HG02973 (cell line): ENCODE results near the gene SCARF1.

Source experiments
- ATAC-seq: cut with Tn5 transposase; IDR thresholded peaks from one replicate; pipeline ENCODE4 v1.9.1; 2021; ENCODE audit warnings: moderate library complexity; ENCODE audit not compliant: unreplicated experiment

The SCARF1 gene

DNA sequence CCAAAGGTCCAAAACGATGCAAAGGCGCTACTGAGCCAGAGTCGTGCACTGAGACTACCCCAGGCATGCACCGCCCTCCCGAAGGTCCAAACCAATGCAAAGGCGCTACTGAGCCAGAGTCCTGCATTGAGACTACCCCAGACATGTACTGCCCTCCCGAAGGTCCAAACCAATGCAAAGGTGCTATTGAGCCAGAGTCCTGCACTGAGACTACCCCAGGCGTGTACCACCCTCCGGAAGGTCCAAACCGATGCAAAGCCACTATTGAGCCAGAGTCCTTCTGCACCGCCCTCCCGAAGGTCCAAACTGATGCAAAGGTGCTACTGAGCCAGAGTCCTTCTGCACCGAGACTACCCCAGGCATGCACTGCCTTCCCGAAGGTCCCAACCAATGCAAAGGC, 44.0 kb downstream of the SCARF1 start:
- ATAC-seq: no peak

DNA sequence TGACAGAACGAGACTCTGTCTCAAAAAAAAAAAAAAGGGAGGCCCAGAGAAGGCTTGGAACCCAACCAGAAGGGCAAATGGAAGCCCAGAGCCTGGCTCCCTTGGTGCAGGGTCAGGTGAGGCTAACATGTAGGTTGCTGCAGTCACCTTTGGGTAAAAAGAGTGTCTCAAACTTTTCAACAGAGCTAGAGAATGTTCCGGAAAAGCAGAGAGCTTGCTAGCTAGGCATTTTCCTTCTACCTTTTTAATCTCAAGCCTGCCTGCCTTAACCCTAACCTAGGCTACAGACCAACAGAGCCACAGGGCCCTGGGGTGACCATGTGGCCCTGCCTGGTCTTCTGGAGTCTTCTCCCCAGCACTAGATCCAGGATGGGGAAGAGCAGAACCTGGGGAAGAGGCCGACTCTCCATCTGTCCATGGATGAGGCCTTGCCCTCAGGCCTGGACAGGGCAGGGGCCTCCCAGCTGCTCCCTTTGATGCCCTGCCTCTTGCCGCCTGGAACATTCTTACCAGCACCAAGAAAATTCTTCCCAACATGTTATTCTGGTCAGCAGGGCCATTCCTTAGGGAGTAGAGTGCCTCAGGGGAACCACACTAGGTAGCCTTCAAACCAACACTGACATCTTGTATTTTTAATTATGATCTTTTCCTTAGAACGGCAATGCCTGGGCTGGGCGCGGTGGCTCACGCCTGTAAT, 47.0 kb downstream of the SCARF1 start:
- no peak for ATAC-seq

DNA sequence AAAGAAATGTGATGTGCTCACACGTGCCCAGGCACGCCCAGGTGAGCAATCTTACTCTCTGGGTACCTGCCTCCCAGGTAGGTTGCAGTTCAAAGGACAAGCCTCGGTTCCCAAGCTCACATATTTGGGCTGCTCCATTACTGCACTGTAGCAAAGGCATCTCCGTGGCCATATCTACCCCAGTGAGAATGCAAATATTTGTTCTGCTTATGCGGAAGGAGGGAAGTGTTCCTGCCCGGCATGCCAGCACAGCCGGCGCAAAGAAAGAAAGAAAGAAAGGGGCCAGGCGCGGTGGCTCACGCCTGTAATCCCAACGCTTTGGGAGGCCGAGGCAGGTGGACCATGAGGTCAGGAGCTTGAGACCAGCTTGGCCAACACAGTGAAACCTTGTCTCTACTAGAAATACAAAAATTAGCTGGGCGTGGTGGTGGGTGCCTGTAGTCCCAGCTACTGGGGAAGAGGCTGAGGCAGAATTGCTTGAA, 47.6 kb downstream of the SCARF1 start:
- ATAC-seq: no peak

DNA sequence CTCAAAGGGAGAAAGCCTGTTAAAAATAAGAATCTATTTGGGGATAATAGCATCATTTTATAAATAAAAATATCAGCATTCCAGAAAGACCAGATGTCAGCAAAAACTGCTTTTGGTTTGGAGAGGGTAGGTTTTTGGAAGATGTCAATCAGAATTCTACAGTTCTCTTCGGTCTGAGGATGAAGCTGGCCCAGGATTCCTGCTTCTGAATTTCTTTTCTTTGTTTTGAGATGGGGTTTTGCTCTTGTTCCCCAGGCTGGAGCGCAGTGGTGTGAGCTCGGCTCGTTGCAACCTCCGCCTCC, 52.0 kb downstream of the SCARF1 start:
- ATAC-seq: no peak

DNA sequence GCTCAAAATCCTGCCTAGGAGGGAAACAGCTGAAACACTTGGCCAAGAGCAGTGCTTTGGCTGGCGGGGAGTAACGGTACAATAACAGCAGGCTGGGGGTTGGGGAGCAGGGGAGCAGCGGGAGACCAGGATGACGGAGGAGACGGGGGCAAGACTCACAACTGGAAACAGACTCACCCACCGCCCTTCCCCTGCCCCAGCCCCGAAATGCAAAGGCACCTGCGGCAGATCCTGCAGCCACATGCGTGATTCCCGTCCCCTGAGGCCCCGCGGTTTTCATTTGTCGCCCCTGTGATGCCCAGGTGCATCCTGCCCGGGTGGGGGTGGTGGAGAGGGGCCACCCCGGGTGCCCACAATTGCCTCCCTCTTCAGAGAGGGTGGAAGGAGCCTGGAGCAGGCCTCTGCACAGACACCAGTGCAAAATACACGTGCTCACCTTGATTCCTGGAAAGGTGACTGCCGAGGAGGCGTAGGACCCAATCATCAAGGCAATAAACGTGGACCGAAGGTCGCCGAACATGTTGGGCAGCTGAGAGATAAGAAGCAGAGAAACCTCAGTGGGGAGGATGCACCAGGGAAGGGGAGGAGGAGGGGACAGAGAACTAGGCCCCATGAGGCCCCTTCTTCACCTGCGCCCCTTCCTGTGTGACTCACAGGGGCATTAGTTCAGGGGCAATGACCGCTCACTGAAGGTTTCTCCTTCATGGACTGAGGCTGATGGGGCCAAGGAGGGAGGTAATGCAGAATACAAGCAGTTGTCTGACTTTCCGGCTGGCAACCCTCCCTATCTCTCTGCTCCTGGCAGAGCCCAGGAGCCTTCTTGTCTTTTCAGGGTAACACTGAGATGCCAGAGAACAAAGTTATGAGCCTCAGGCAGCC, 52.5 kb downstream of the SCARF1 start:
- peak; percentile 68 for ATAC-seq

DNA sequence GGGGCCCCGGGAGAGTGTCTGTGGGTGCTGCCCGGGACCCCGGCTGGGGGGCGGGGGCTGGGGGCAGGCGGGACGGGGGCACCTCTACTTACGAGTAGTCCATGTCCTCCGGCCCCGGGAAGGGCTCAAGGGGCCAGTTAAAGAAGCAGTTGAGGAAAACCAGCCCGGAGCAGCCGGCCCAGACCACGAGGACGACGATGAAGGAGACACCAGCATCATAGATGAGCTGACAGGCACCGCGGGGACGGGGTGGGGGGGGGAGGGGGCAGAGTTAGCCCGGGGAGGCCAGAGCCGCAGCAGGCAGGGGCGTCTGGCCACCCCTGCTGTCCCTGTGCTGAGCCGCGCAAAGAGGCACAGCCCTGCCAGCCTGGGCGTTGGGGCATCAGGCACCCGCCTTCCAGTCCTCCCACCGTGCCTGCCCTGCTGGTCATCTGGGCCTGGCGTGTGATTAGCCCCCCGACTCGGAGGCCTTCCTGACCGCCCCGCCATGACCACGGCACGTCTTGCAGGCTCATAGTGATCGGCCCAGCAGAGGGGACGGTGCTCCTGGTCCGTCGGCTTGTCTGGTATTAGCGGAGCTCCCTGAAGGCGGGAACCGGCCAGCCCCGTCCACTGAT, 54.0 kb downstream of the SCARF1 start:
- no peak for ATAC-seq

DNA sequence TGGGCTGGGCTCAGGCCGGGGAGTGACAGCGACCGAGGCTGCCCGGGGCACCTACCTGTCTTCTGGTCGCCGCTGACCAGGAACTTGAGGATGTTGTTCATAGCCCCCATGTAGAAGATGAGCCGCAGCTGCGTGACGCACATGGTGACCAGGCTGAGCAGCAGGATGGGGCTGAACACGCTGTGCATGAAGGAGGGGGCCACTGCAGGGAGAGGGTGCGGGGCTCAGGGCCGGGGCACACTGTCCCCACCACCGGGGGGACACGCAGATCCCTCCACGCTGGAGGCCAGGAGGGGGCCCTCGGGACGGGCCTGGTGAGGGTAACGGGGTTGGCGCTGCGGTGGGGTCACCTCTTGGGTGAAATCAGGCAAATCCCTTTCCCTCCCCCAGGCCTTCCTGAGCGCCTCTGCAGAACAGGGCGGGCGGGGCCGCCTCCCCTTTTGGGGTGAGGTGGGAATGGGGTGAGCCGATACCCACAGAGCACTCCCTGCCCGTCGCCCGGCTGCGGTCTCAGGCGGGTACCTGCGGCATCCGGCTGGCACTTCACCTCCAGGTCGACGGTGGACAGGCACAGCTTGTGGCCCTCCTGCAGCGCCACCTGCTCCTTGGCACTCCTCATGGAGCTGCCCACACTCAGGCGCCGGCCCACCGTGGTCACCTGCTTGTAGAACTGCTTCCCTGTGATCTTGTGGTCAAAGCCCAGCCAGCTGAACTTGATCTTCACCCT, 54.6 kb downstream of the SCARF1 start:
- ATAC-seq: no peak

DNA sequence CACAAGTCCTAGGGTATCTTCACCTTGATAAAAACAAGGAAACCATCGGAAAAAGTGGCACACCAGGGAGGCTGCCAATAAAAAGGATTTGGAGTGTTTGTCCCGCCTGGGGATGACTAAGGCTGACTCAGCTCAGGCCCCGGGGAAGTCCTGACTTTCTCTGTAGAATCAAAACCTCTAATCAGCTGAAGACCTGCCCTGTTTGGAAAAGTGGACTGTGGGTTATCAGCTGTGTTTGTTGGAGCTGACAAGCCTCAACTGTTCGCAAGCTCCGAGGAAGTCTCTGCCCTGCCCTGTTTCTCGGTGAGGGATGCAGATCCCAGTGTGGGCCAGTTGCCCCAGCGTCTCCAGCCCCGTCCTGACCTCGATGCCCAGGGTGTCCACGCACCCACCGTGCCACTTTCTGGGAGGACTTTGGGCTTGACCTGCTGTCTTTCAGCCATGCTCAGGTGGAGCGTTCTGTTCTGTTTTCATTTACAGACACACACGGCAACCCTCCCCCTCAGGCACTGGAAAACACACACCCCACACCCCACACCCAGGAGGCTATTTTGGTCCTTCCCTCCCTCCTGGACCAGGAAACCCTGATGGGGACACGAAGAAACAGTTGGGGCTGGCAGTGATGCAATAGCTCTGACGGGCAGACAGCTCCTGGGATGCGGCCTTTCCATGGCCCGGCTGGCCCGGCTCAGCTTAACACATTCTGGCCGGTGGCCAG, 55.3 kb downstream of the SCARF1 start:
- ATAC-seq: no peak

DNA sequence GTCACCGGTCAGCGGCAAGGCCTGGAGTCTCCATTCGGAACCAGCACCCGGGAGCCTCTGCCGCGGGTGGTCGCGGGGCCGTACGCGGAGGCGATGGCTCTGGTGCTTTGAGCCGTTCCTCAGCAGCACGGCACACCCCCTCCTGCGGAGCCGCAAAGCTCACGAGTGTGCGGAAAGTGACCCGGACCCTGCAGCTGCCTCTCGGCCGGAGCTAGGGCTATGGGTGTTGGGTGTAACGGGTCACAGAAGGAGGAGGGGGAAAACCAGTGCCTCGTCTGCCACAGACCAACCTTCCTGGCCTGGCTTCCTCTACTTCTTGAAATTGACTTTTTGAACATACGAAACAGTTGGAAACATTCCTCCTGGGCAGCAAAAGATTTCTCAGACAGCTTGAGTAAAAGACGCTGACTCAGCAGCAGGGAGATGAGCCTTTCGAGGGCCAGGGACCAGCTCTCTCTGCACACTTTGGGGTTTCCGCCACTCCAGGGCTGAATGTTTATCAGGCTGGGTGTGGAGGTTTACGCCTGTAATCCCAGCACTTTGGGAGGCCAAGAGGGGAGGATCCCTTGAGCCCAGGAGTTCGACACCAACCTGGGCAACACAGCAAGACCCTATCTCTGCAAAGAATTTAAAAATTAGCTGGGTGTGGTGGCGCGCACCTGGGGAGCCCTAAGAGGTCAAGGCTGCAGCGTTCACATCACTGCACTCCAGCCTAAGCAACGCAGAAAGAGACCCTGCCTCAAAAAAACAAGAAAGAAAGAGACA, 56.5 kb downstream of the SCARF1 start:
- no peak for ATAC-seq

DNA sequence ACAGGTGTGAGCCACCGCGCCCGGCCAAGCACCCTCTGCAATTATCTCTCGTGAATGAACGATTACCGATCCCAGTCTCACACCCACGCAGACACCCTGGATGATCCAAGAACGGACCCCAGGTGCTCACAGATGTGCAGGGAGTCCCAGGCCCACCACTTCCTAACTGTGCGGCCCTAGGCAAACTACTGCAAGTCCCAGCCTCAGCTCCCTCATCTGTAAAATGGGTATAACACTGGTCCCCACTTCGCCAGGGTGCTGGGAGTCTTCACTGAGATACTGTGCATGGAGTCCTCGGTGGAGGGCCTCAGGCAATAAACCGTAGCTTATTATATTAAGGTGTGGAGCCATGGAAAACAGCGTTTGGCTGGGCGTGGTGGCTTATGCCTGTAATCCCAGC, 61.4 kb downstream of the SCARF1 start:
- no peak for ATAC-seq
